ENCODE results near the gene RASSF3.
"Not testable (repeated sequence)": the region's sequence is repeated elsewhere in the genome, so short reads cannot be mapped to it uniquely, and the experiment has no call there.

Gene RASSF3

GRCh38 chr12:64625243-64626077 lies 15.2 kb downstream of the RASSF3 start:
- DNase-seq: peak in 35 of 42 donors; percentile 13 to 76 (median 45)
- intact Hi-C loops (cut with DNase I): no loop called here

GRCh38 chr12:64626588-64626987 lies 16.3 kb downstream of the RASSF3 start:
- intact Hi-C loops (cut with DNase I); DNase-seq: not testable (repeated sequence)

GRCh38 chr12:64627771-64628170 lies 17.5 kb downstream of the RASSF3 start:
- intact Hi-C loops (cut with DNase I): no loop called here
- no peak for DNase-seq

- no peak for DNase-seq
- intact Hi-C loops (cut with DNase I): no loop called here
Measured at GRCh38 chr12:64631197-64631596, 20.9 kb downstream of the RASSF3 start.

- intact Hi-C loops (cut with DNase I): no loop called here
- DNase-seq: no peak
Measured at GRCh38 chr12:64633011-64633939, 23.0 kb downstream of the RASSF3 start.

- intact Hi-C loops (cut with DNase I): no loop called here
- no peak for DNase-seq
Measured at GRCh38 chr12:64633940-64634337, 23.6 kb downstream of the RASSF3 start.

GRCh38 chr12:64634508-64635092 lies 24.3 kb downstream of the RASSF3 start:
- no peak for DNase-seq
- intact Hi-C loops (cut with DNase I): no loop called here

GRCh38 chr12:64635356-64635998 lies 25.2 kb downstream of the RASSF3 start:
- DNase-seq: no peak
- intact Hi-C loops (cut with DNase I): no loop called here

GRCh38 chr12:64636856-64637255 lies 26.6 kb downstream of the RASSF3 start:
- DNase-seq: no peak
- intact Hi-C loops (cut with DNase I): no loop called here

GRCh38 chr12:64639466-64639865 lies 29.2 kb downstream of the RASSF3 start:
- no peak for DNase-seq
- intact Hi-C loops (cut with DNase I): no loop called here

GRCh38 chr12:64646318-64646717 lies 36.0 kb downstream of the RASSF3 start:
- DNase-seq: no peak
- intact Hi-C loops (cut with DNase I): no loop called here

GRCh38 chr12:64649487-64649886 lies 39.2 kb downstream of the RASSF3 start:
- DNase-seq: no peak
- intact Hi-C loops (cut with DNase I): no loop called here

GRCh38 chr12:64650762-64651161 lies 40.5 kb downstream of the RASSF3 start:
- no peak for DNase-seq
- intact Hi-C loops (cut with DNase I): no loop called here

- no peak for DNase-seq
- intact Hi-C loops (cut with DNase I): no loop called here
Measured at GRCh38 chr12:64652346-64652745, 42.1 kb downstream of the RASSF3 start.

- no peak for DNase-seq
- intact Hi-C loops (cut with DNase I): no loop called here
Measured at GRCh38 chr12:64653123-64653522, 42.8 kb downstream of the RASSF3 start.

GRCh38 chr12:64653907-64654306 lies 43.6 kb downstream of the RASSF3 start:
- intact Hi-C loops (cut with DNase I); DNase-seq: not testable (repeated sequence)

- intact Hi-C loops (cut with DNase I): no loop called here
- DNase-seq: no peak
Measured at GRCh38 chr12:64655141-64655540, 44.8 kb downstream of the RASSF3 start.

GRCh38 chr12:64656429-64656828 lies 46.1 kb downstream of the RASSF3 start:
- DNase-seq: no peak
- intact Hi-C loops (cut with DNase I): no loop called here

- no peak for DNase-seq
- intact Hi-C loops (cut with DNase I): no loop called here
Measured at GRCh38 chr12:64658892-64659481, 48.7 kb downstream of the RASSF3 start.
